SJSA1 (cell line): Measurements from ENCODE around the gene STON1. TPM values are rescaled to one million over a fixed set of nuclear protein-coding genes. Genes with fewer than 3 reads are reported as not detected.
"Not testable (repeated sequence)": the region's sequence is repeated elsewhere in the genome, so short reads cannot be mapped to it uniquely, and the experiment has no call there.

Experiments used
- DNase-seq, 2 experiments: peaks; one replicate each; pipeline ENCODE4 v3.0.0-alpha.2; 2015 to 2020; ENCODE audit warnings: low spot score in 2 of 2, low read depth in 1 of 2
- H3K27ac ChIP-seq: fragments of 250-450 bp; sonication (Bioruptor Pico); 2 replicates; pipeline ENCODE4 v1.5.1; 2020; ENCODE audit warnings: mild to moderate bottlenecking, moderate library complexity
- H3K27me3 ChIP-seq: fragments of 250-450 bp; sonication (Bioruptor Pico); replicated peaks from 2 replicates; pipeline ENCODE4 v1.5.1; 2020; ENCODE audit warnings: mild to moderate bottlenecking, moderate library complexity
- H3K36me3 ChIP-seq: fragments of 250-450 bp; sonication (Bioruptor Pico); 2 replicates; pipeline ENCODE4 v1.5.1; 2020; ENCODE audit warnings: mild to moderate bottlenecking
- H3K4me1 ChIP-seq: fragments of 250-450 bp; sonication (Bioruptor Pico); replicated peaks from 2 replicates; pipeline ENCODE4 v1.6.1; 2021; ENCODE audit warnings: mild to moderate bottlenecking
- H3K4me3 ChIP-seq: fragments of 250-450 bp; sonication (Bioruptor Pico); 2 replicates; pipeline ENCODE4 v1.5.1; 2020; ENCODE audit warnings: mild to moderate bottlenecking
- H3K9me3 ChIP-seq: fragments of 250-450 bp; sonication (Bioruptor Pico); replicated peaks from 2 replicates; pipeline ENCODE4 v1.5.1; 2020; ENCODE audit warnings: mild to moderate bottlenecking
- total RNA-seq: library from RNA; depleted of rRNA; stranded (reverse); fragments of >200 nt; shearing (Covaris generic); gene quantifications from 2 replicates; pipeline ENCODE4 v1.2.3, GENCODE V29; 2014

Gene STON1
- total RNA-seq, 1 experiment from 2014 or later = 8.8 TPM

- Histone ChIP-seq H3K4me3 (no peak overlapping the region), H3K27ac (no peak overlapping the region), H3K27me3 (no peaks in the 10 kb centered on the region), H3K4me1 (peaks cover 31% of the 10 kb centered on the region), H3K9me3 (no peaks in the 10 kb centered on the region), H3K36me3 (peaks cover 33% of the 10 kb centered on the region)
- DNase-seq = no peak
Measured at GRCh38 chr2:48511849-48512470, 18.0 kb upstream of the STON1 start.

- H3K4me1 ChIP-seq = peaks cover 31% of the 10 kb centered on the region
- DNase-seq = no peak
- peaks cover 36% of the 10 kb centered on the region for H3K36me3 ChIP-seq
- no peak overlapping the region for H3K4me3 ChIP-seq
- H3K27ac ChIP-seq = no peak overlapping the region
- no peaks in the 10 kb centered on the region for H3K9me3 ChIP-seq
- no peaks in the 10 kb centered on the region for H3K27me3 ChIP-seq
Measured at GRCh38 chr2:48512571-48512970, 17.4 kb upstream of the STON1 start.

- peaks cover 41% of the 10 kb centered on the region for H3K36me3 ChIP-seq
- no peak overlapping the region for H3K4me3 ChIP-seq
- peaks cover 14% of the 10 kb centered on the region for H3K4me1 ChIP-seq
- no peak for DNase-seq
- H3K9me3 ChIP-seq = no peaks in the 10 kb centered on the region
- no peak overlapping the region for H3K27ac ChIP-seq
- H3K27me3 ChIP-seq = no peaks in the 10 kb centered on the region
Measured at GRCh38 chr2:48514348-48515003, 15.5 kb upstream of the STON1 start.

- H3K4me1 ChIP-seq = peaks cover 4% of the 10 kb centered on the region
Measured at GRCh38 chr2:48515513-48515985, 14.4 kb upstream of the STON1 start.

GRCh38 chr2:48519593-48519992 is 10.4 kb upstream of the STON1 start:
- Histone ChIP-seq H3K36me3 (peaks cover 25% of the 10 kb centered on the region), H3K27ac (no peak overlapping the region), H3K4me1 (no peaks in the 10 kb centered on the region), H3K4me3 (no peak overlapping the region), H3K27me3 (no peaks in the 10 kb centered on the region), H3K9me3 (no peaks in the 10 kb centered on the region)
- no peak for DNase-seq

More at GRCh38 chr2:48515513-48515985, 14.4 kb upstream of the STON1 start:
- Histone ChIP-seq H3K27ac (no peak overlapping the region), H3K36me3 (peaks cover 38% of the 10 kb centered on the region), H3K4me3 (no peak overlapping the region), H3K9me3 (no peaks in the 10 kb centered on the region), H3K27me3 (no peaks in the 10 kb centered on the region)
- DNase-seq = no peak

GRCh38 chr2:48524756-48525155 is 5.2 kb upstream of the STON1 start:
- H3K36me3 ChIP-seq, H3K4me1 ChIP-seq, DNase-seq, H3K27me3 ChIP-seq, H3K27ac ChIP-seq, H3K9me3 ChIP-seq, H3K4me3 ChIP-seq: not testable (repeated sequence)

- H3K27ac ChIP-seq = no peak overlapping the region
- no peak overlapping the region for H3K4me3 ChIP-seq
- DNase-seq = no peak
- H3K4me1 ChIP-seq = peaks cover 8% of the 10 kb centered on the region; the same call in 1 of the 2 replicates
- no peaks in the 10 kb centered on the region for H3K9me3 ChIP-seq
- no peaks in the 10 kb centered on the region; the same call in 1 of the 2 replicates for H3K36me3 ChIP-seq
- no peaks in the 10 kb centered on the region for H3K27me3 ChIP-seq
Measured at GRCh38 chr2:48525269-48525943, 4.5 kb upstream of the STON1 start.

GRCh38 chr2:48527226-48527885 is 2.6 kb upstream of the STON1 start:
- Histone ChIP-seq H3K27ac (no peak overlapping the region), H3K36me3 (no peaks in the 10 kb centered on the region; the same call in 1 of the 2 replicates), H3K4me3 (no peak overlapping the region), H3K27me3 (no peaks in the 10 kb centered on the region), H3K9me3 (no peaks in the 10 kb centered on the region), H3K4me1 (peaks cover 15% of the 10 kb centered on the region)
- DNase-seq = no peak

- Histone ChIP-seq H3K27ac (no peak overlapping the region), H3K36me3 (no peaks in the 10 kb centered on the region; the same call in 1 of the 2 replicates)
- no peak for DNase-seq
Measured at GRCh38 chr2:48528431-48528830, 1.5 kb upstream of the STON1 start.

GRCh38 chr2:48529194-48529593 is 760 bp upstream of the STON1 start:
- H3K4me3 ChIP-seq = no peak overlapping the region
- H3K9me3 ChIP-seq = no peaks in the 10 kb centered on the region
- H3K27ac ChIP-seq = no peak overlapping the region
- no peaks in the 10 kb centered on the region; the same call in 1 of the 2 replicates for H3K36me3 ChIP-seq
- no peak for DNase-seq
- H3K27me3 ChIP-seq = no peaks in the 10 kb centered on the region
- H3K4me1 ChIP-seq = peaks cover 19% of the 10 kb centered on the region

More at GRCh38 chr2:48528431-48528830, 1.5 kb upstream of the STON1 start:
- Histone ChIP-seq H3K27me3 (no peaks in the 10 kb centered on the region), H3K9me3 (no peaks in the 10 kb centered on the region), H3K4me3 (no peak overlapping the region), H3K4me1 (peaks cover 19% of the 10 kb centered on the region)

- Histone ChIP-seq H3K27ac (no peak overlapping the region), H3K4me1 (peaks cover 19% of the 10 kb centered on the region), H3K4me3 (peak overlapping the region; percentile 64), H3K27me3 (no peaks in the 10 kb centered on the region), H3K9me3 (no peaks in the 10 kb centered on the region), H3K36me3 (no peaks in the 10 kb centered on the region; the same call in 1 of the 2 replicates)
- no peak for DNase-seq
Measured at GRCh38 chr2:48529676-48530032, 300 bp upstream of the STON1 start.

- Histone ChIP-seq H3K9me3 (no peaks in the 10 kb centered on the region), H3K27ac (peak overlapping the region; percentile 65), H3K36me3 (no peaks in the 10 kb centered on the region; the same call in 1 of the 2 replicates), H3K4me1 (peaks cover 19% of the 10 kb centered on the region), H3K27me3 (no peaks in the 10 kb centered on the region), H3K4me3 (peak overlapping the region; percentile 64)
- DNase-seq = peak; percentile 92 to 94
Measured at GRCh38 chr2:48531141-48531648, 1.2 kb downstream of the STON1 start.

GRCh38 chr2:48532174-48532573 is 2.2 kb downstream of the STON1 start:
- Histone ChIP-seq H3K9me3 (no peaks in the 10 kb centered on the region), H3K4me1 (peaks cover 16% of the 10 kb centered on the region), H3K27me3 (no peaks in the 10 kb centered on the region), H3K27ac (no peak overlapping the region), H3K4me3 (no peak overlapping the region), H3K36me3 (no peaks in the 10 kb centered on the region; the same call in 1 of the 2 replicates)
- no peak for DNase-seq
